WTC11 (cell line): ENCODE measurements around the gene LRRFIP1. TPM values are rescaled to one million over a fixed set of nuclear protein-coding genes. Genes with fewer than 3 reads are reported as not detected.

Experiments used
- ATAC-seq: fragments of 200-7000 bp; cut with Tn5 transposase; 2 replicates; pipeline ENCODE4 v1.10.0; 2021; ENCODE audit warnings: mild to moderate bottlenecking, moderate library complexity
- CTCF ChIA-PET: fragments of 300-600 bp; sonication (Branson Sonifier 250); formaldehyde crosslinking; loops from one replicate; lab custom pipeline; 2021; ENCODE audit warnings: antibody characterized with exemption; lab: Charles Lee
- POLR2A ChIA-PET: fragments of 350-600 bp; sonication (Branson Sonifier 250); formaldehyde crosslinking; loops from one replicate; lab custom pipeline; 2021; ENCODE audit warnings: antibody characterized with exemption; lab: Charles Lee
- DNase-seq: peaks from one replicate; pipeline ENCODE4 v3.0.0; 2021; ENCODE audit warnings: low spot score
- H3K27ac Mint-ChIP-seq: 2 replicates; pipeline ENCODE4 v1.8.0; 2021; ENCODE audit warnings: mixed read lengths
- H3K27me3 Mint-ChIP-seq: 2 replicates; pipeline ENCODE4 v1.8.0; 2021; ENCODE audit warnings: low read depth, mild to moderate bottlenecking, moderate library complexity, mixed read lengths
- H3K36me3 Mint-ChIP-seq: 2 replicates; pipeline ENCODE4 v1.8.0; 2021; ENCODE audit warnings: mixed read lengths
- H3K4me1 Mint-ChIP-seq: 2 replicates; pipeline ENCODE4 v1.8.0; 2022; ENCODE audit warnings: mixed read lengths
- H3K4me3 Mint-ChIP-seq: 2 replicates; pipeline ENCODE4 v1.8.0; 2021; ENCODE audit warnings: mild to moderate bottlenecking, moderate library complexity, mixed read lengths
- H3K9me3 Mint-ChIP-seq: 2 replicates; pipeline ENCODE4 v1.8.0; 2021; ENCODE audit warnings: mixed read lengths
- CREB1 ChIP-seq: sonication (generic); formaldehyde crosslinking; IDR thresholded peaks from 2 replicates; pipeline ENCODE4 v1.8.0; 2023; ENCODE audit warnings: mild to moderate bottlenecking, missing genetic modification reagents
- FOXP1 ChIP-seq: sonication (generic); formaldehyde crosslinking; IDR thresholded peaks from 2 replicates; pipeline ENCODE4 v1.8.0; 2022; ENCODE audit warnings: missing genetic modification reagents, mild to moderate bottlenecking, moderate library complexity, borderline replicate concordance
- NFE2L1 ChIP-seq: sonication (generic); formaldehyde crosslinking; IDR thresholded peaks from 2 replicates; pipeline ENCODE4 v1.8.1; 2023; ENCODE audit warnings: missing genetic modification reagents
- PRRX2 ChIP-seq: fragments of 250-450 bp; sonication (Bioruptor Pico); IDR thresholded peaks from 2 replicates; pipeline ENCODE4 v1.8.0; 2021; ENCODE audit warnings: mild to moderate bottlenecking
- SOX15 ChIP-seq: fragments of 250-450 bp; sonication (Bioruptor Pico); IDR thresholded peaks from 2 replicates; pipeline ENCODE4 v1.9.0; 2021; ENCODE audit warnings: mild to moderate bottlenecking
- TEAD1 ChIP-seq: sonication (generic); formaldehyde crosslinking; IDR thresholded peaks from 2 replicates; pipeline ENCODE4 v1.8.0; 2022; ENCODE audit warnings: mild to moderate bottlenecking, missing genetic modification reagents
- ZNF138 ChIP-seq: sonication (generic); formaldehyde crosslinking; conservative IDR thresholded peaks from 2 replicates; pipeline ENCODE4 v1.8.1; 2022; ENCODE audit warnings: mild to moderate bottlenecking, moderate library complexity, missing genetic modification reagents
- ZNF263 ChIP-seq: sonication (generic); formaldehyde crosslinking; IDR thresholded peaks from 2 replicates; pipeline ENCODE4 v1.8.1; 2022; ENCODE audit warnings: low read depth, mild to moderate bottlenecking, moderate library complexity, missing genetic modification reagents
- ZNF423 ChIP-seq: fragments of 250-450 bp; sonication (Bioruptor Pico); IDR thresholded peaks from 2 replicates; pipeline ENCODE4 v2.1.2; 2022; ENCODE audit warnings: mild to moderate bottlenecking, moderate library complexity
- ZNF671 ChIP-seq: fragments of 250-450 bp; sonication (Bioruptor Pico); IDR thresholded peaks from 2 replicates; pipeline ENCODE4 v1.8.0; 2021; ENCODE audit warnings: mild to moderate bottlenecking
- total RNA-seq: library from RNA; stranded (reverse); gene quantifications from 3 replicates; pipeline ENCODE4 v1.2.3, GENCODE V29; 2021
- TF ChIP-seq, protein P1 (sequence below): sonication (generic); formaldehyde crosslinking; IDR thresholded peaks from 2 replicates; pipeline ENCODE4 v1.8.1; 2023; ENCODE audit warnings: mild to moderate bottlenecking, missing genetic modification reagents
- TF ChIP-seq, protein P2 (sequence below): sonication (generic); formaldehyde crosslinking; conservative IDR thresholded peaks from 2 replicates; pipeline ENCODE4 v1.8.1; 2023; ENCODE audit warnings: mild to moderate bottlenecking, low read depth, missing genetic modification reagents, moderate library complexity
- TF ChIP-seq, protein P3 (sequence below): sonication (generic); formaldehyde crosslinking; IDR thresholded peaks from 2 replicates; pipeline ENCODE4 v1.8.0; 2023; ENCODE audit warnings: missing genetic modification reagents, mild to moderate bottlenecking, borderline replicate concordance
- TF ChIP-seq, protein P4 (sequence below): sonication (generic); formaldehyde crosslinking; IDR thresholded peaks from 2 replicates; pipeline ENCODE4 v1.8.0; 2022; ENCODE audit warnings: mild to moderate bottlenecking, missing genetic modification reagents
- TF ChIP-seq, protein P5 (sequence below): fragments of 250-450 bp; sonication (Bioruptor Pico); conservative IDR thresholded peaks from 2 replicates; pipeline ENCODE4 v1.9.0; 2021; ENCODE audit warnings: mild to moderate bottlenecking
- TF ChIP-seq, protein P6 (sequence below): sonication (generic); formaldehyde crosslinking; IDR thresholded peaks from 2 replicates; pipeline ENCODE4 v1.8.0; 2022; ENCODE audit warnings: mild to moderate bottlenecking, missing genetic modification reagents

The LRRFIP1 gene
- total RNA-seq, 1 experiment from 2014 or later, result 88.4 TPM

DNA sequence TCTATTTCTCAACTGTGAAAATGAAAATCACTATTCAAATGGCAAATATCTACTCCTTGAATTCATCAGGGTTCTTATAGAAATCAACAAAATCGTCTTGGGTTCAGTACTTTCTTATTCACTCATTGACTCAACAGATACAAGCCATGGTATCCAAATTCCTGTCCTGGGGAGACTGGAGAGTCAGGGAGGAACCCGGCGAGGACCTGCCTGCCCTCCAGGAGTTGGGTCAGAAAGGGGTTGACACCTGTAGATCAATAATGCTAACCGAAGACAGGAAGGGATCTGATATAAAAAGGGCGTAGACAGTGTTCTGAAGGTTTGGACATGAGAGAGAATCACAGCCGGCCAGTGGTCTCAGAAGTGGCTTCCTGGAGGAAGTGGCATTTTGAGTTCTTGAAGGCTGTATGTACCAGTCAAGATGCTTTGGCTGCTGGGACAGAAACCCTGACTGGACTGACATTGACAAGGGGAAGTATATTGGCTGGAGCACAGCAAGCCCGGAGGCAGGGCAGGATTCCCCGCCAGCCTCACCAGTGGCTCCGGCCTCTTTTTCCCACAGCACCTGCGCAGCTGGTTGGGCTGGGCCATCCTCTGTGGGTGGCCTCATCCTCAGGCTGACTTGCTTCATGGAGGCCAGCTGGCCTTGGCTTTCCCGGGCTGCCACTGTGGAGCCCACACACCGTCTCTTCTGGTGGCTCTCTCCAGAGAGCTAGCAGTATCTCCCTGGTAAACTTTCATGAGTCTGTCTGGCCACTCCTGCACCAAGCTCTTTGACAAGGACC lies 3.0 kb downstream of the LRRFIP1 start:
- no peak overlapping the region for H3K4me3 Mint-ChIP-seq
- peaks cover 33% of the 10 kb centered on the region for H3K36me3 Mint-ChIP-seq
- H3K27me3 Mint-ChIP-seq, result peaks cover 27% of the 10 kb centered on the region
- ChIA-PET CTCF (interaction anchor here (2.5 kb wide), 1 partner anchor 16 kb away, joined by 6 read pairs; no protein-coding TSS in a partner anchor), POLR2A (no interaction called here)
- DNase-seq (no peak), ATAC-seq (no peak)
- H3K27ac Mint-ChIP-seq, result peak overlapping the region; percentile 22; the same call in 1 of the 2 replicates
- H3K9me3 Mint-ChIP-seq, result peaks cover 15% of the 10 kb centered on the region
- H3K4me1 Mint-ChIP-seq, result peaks cover 38% of the 10 kb centered on the region
- TF ChIP-seq, protein P1, sequence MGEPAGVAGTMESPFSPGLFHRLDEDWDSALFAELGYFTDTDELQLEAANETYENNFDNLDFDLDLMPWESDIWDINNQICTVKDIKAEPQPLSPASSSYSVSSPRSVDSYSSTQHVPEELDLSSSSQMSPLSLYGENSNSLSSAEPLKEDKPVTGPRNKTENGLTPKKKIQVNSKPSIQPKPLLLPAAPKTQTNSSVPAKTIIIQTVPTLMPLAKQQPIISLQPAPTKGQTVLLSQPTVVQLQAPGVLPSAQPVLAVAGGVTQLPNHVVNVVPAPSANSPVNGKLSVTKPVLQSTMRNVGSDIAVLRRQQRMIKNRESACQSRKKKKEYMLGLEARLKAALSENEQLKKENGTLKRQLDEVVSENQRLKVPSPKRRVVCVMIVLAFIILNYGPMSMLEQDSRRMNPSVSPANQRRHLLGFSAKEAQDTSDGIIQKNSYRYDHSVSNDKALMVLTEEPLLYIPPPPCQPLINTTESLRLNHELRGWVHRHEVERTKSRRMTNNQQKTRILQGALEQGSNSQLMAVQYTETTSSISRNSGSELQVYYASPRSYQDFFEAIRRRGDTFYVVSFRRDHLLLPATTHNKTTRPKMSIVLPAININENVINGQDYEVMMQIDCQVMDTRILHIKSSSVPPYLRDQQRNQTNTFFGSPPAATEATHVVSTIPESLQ (CRISPR knock-in tag), result no peak

DNA sequence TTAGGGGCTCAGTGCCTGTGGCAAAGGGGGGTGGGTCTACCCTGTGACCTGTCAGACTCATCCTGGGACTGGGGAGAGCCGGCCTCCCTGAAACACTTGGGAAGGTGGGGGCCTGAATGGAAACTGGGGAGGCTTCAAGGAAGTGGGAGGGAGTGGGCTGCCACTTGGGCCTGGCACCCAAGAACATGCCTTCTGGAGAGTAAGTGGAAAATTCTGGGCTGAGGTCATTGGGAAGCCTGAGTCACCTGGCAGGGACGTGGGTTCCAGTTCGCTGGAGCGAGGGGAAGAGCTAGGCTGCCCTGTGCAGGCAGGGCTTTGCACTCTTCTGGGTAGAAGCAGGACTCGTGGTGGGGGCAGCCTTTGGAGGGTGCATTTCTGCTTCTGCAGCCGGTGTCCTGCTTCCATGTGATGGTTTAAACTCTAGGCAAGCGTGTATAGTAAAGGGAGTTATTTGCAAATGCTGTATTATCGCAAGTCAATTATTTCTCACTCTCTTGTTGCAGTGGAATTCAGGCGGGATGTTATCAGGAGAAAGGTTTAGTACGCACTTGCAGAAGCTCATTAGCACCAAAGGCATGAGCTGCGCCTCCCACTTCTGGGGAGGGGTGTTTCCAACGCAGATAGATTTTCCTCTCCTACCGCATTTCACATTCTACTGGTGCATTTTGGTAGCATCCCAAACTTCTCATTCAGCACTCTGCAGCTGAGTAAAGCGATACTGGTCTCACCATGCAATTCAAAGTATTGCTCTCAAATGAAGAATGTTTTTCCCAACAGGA lies 3.8 kb downstream of the LRRFIP1 start:
- H3K4me3 Mint-ChIP-seq, result no peak overlapping the region
- H3K4me1 Mint-ChIP-seq, result peaks cover 36% of the 10 kb centered on the region
- H3K36me3 Mint-ChIP-seq, result peaks cover 35% of the 10 kb centered on the region
- no peak for ATAC-seq
- H3K27ac Mint-ChIP-seq, result peak overlapping the region; percentile 13
- no peak for DNase-seq
- CTCF ChIA-PET, result interaction anchor here (2.5 kb wide), 1 partner anchor 17 kb away, joined by 6 read pairs; no protein-coding TSS in a partner anchor
- peaks cover 19% of the 10 kb centered on the region for H3K27me3 Mint-ChIP-seq
- POLR2A ChIA-PET, result no interaction called here
- peaks cover 18% of the 10 kb centered on the region for H3K9me3 Mint-ChIP-seq
- TF ChIP-seq, protein P2, sequence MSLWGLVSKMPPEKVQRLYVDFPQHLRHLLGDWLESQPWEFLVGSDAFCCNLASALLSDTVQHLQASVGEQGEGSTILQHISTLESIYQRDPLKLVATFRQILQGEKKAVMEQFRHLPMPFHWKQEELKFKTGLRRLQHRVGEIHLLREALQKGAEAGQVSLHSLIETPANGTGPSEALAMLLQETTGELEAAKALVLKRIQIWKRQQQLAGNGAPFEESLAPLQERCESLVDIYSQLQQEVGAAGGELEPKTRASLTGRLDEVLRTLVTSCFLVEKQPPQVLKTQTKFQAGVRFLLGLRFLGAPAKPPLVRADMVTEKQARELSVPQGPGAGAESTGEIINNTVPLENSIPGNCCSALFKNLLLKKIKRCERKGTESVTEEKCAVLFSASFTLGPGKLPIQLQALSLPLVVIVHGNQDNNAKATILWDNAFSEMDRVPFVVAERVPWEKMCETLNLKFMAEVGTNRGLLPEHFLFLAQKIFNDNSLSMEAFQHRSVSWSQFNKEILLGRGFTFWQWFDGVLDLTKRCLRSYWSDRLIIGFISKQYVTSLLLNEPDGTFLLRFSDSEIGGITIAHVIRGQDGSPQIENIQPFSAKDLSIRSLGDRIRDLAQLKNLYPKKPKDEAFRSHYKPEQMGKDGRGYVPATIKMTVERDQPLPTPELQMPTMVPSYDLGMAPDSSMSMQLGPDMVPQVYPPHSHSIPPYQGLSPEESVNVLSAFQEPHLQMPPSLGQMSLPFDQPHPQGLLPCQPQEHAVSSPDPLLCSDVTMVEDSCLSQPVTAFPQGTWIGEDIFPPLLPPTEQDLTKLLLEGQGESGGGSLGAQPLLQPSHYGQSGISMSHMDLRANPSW (CRISPR knock-in tag), result no peak
- TF ChIP-seq, protein P3, sequence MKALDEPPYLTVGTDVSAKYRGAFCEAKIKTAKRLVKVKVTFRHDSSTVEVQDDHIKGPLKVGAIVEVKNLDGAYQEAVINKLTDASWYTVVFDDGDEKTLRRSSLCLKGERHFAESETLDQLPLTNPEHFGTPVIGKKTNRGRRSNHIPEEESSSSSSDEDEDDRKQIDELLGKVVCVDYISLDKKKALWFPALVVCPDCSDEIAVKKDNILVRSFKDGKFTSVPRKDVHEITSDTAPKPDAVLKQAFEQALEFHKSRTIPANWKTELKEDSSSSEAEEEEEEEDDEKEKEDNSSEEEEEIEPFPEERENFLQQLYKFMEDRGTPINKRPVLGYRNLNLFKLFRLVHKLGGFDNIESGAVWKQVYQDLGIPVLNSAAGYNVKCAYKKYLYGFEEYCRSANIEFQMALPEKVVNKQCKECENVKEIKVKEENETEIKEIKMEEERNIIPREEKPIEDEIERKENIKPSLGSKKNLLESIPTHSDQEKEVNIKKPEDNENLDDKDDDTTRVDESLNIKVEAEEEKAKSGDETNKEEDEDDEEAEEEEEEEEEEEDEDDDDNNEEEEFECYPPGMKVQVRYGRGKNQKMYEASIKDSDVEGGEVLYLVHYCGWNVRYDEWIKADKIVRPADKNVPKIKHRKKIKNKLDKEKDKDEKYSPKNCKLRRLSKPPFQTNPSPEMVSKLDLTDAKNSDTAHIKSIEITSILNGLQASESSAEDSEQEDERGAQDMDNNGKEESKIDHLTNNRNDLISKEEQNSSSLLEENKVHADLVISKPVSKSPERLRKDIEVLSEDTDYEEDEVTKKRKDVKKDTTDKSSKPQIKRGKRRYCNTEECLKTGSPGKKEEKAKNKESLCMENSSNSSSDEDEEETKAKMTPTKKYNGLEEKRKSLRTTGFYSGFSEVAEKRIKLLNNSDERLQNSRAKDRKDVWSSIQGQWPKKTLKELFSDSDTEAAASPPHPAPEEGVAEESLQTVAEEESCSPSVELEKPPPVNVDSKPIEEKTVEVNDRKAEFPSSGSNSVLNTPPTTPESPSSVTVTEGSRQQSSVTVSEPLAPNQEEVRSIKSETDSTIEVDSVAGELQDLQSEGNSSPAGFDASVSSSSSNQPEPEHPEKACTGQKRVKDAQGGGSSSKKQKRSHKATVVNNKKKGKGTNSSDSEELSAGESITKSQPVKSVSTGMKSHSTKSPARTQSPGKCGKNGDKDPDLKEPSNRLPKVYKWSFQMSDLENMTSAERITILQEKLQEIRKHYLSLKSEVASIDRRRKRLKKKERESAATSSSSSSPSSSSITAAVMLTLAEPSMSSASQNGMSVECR (CRISPR knock-in tag), result no peak
- TF ChIP-seq CREB1 (CRISPR knock-in tag) (no peak), ZNF138 (no peak), NFE2L1 (CRISPR knock-in tag) (no peak), PRRX2 (no peak), ZNF423 (no peak), FOXP1 (CRISPR knock-in tag) (no peak), SOX15 (CRISPR knock-in tag) (no peak), ZNF671 (no peak), TEAD1 (CRISPR knock-in tag) (no peak), ZNF263 (CRISPR knock-in tag) (no peak)
- TF ChIP-seq, protein P4, sequence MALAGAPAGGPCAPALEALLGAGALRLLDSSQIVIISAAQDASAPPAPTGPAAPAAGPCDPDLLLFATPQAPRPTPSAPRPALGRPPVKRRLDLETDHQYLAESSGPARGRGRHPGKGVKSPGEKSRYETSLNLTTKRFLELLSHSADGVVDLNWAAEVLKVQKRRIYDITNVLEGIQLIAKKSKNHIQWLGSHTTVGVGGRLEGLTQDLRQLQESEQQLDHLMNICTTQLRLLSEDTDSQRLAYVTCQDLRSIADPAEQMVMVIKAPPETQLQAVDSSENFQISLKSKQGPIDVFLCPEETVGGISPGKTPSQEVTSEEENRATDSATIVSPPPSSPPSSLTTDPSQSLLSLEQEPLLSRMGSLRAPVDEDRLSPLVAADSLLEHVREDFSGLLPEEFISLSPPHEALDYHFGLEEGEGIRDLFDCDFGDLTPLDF (CRISPR knock-in tag), result no peak
- TF ChIP-seq, protein P5, sequence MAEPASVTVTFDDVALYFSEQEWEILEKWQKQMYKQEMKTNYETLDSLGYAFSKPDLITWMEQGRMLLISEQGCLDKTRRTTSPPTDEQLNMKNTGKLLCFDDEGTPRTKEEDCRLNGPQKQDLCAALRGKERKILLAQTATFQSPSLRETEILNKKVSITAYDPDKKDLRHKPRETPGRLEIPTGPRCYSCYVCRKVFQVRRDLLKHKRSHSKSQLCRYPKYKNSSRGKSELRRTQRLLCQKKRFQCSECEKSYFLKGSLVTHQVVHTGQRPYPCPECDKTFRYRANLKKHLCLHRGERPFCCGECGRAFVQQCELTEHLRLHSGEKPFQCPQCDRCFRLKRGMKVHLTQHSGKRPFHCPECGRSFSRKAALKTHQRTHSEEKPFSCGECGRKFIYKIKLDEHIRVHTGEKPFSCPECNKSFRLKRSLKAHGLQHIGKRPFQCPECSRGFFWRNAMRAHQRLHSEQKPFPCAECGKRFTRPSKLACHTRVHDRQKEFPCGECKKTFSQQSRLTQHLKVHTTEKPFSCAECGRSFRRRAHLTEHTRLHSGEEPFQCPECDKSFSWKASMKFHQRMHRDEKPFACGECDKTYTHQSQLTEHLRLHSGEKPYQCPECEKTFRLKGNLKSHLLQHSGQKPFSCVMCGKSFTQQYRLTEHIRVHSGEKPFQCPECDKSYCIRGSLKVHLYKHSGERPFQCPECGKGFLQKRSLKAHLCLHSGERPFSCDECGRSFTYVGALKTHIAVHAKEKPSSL, result no peak
- TF ChIP-seq, protein P6, sequence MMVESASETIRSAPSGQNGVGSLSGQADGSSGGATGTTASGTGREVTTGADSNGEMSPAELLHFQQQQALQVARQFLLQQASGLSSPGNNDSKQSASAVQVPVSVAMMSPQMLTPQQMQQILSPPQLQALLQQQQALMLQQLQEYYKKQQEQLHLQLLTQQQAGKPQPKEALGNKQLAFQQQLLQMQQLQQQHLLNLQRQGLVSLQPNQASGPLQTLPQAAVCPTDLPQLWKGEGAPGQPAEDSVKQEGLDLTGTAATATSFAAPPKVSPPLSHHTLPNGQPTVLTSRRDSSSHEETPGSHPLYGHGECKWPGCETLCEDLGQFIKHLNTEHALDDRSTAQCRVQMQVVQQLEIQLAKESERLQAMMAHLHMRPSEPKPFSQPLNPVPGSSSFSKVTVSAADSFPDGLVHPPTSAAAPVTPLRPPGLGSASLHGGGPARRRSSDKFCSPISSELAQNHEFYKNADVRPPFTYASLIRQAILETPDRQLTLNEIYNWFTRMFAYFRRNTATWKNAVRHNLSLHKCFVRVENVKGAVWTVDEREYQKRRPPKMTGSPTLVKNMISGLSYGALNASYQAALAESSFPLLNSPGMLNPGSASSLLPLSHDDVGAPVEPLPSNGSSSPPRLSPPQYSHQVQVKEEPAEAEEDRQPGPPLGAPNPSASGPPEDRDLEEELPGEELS (CRISPR knock-in tag), result no peak
